Prostate gland (tissue), 2 donors: ENCODE results near the gene NEURL1.

Source experiments
- POLR2A ChIP-seq: fragments of 450-650 bp; IDR thresholded peaks from one replicate; pipeline ENCODE4 v1.6.1; 2016; ENCODE audit warnings: antibody characterized with exemption, mild to moderate bottlenecking
- POLR2AphosphoS5 ChIP-seq: sonication (generic); formaldehyde crosslinking; IDR thresholded peaks from one replicate; pipeline ENCODE4 v1.6.1; 2017; ENCODE audit warnings: antibody characterized with exemption
- TF ChIP-seq, protein P1 (sequence below), 4 experiments: fragments of 200-600 bp in 2 of 4; fragments of 450-650 bp in 2 of 4; sonication (generic) in 2 of 4; IDR thresholded peaks; 1 replicate in 3 of 4; 2 replicates in 1 of 4; pipeline ENCODE4 v1.5.1; 2016 to 2019; ENCODE audit warnings: antibody characterized with exemption in 4 of 4, mild to moderate bottlenecking in 2 of 4, moderate library complexity in 2 of 4

GRCh38 chr10:103500481-103500880 lies 7.0 kb downstream of the NEURL1 start:
- TF ChIP-seq, protein P1, sequence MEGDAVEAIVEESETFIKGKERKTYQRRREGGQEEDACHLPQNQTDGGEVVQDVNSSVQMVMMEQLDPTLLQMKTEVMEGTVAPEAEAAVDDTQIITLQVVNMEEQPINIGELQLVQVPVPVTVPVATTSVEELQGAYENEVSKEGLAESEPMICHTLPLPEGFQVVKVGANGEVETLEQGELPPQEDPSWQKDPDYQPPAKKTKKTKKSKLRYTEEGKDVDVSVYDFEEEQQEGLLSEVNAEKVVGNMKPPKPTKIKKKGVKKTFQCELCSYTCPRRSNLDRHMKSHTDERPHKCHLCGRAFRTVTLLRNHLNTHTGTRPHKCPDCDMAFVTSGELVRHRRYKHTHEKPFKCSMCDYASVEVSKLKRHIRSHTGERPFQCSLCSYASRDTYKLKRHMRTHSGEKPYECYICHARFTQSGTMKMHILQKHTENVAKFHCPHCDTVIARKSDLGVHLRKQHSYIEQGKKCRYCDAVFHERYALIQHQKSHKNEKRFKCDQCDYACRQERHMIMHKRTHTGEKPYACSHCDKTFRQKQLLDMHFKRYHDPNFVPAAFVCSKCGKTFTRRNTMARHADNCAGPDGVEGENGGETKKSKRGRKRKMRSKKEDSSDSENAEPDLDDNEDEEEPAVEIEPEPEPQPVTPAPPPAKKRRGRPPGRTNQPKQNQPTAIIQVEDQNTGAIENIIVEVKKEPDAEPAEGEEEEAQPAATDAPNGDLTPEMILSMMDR (IDR thresholded peaks at IDR 0.05): no peak
- TF ChIP-seq POLR2A: no peak
- TF ChIP-seq POLR2AphosphoS5: no peak
